Measurements from ENCODE around the gene EIF3B. TPM values are rescaled to one million over a fixed set of nuclear protein-coding genes. Genes with fewer than 3 reads are reported as not detected.
A peak's percentile ranks its signal among the peaks of the same experiment; 100 is the strongest.

The EIF3B gene
- total and polyA plus RNA-seq, 4 donors, result 27.4 to 98.8 (median 60.8) TPM

GRCh38 chr7:2402687-2403013 lies 48.0 kb downstream of the EIF3B start:
- no peaks in the 10 kb centered on the region for H3K9me3 ChIP-seq (ENCODE audit: control insufficient read depth in 4 of 4, low read length in 3 of 4)
- peaks cover 9 to 39% (median 22%) of the 10 kb centered on the region in 4 donors for H3K4me1 ChIP-seq (ENCODE audit: control insufficient read depth in 4 of 4, insufficient read depth in 4 of 4, low read length in 3 of 4)
- peak overlapping the region; percentile 7 to 98 for H3K9ac ChIP-seq (ENCODE audit: low read depth in 1 of 2, low read length in 2 of 2)
- H3K27me3 ChIP-seq (ENCODE audit: control insufficient read depth in 4 of 4, insufficient read depth in 4 of 4, low read length in 3 of 4), result no peaks in the 10 kb centered on the region
- H3K27ac ChIP-seq (ENCODE audit: low read depth in 1 of 2, low read length in 2 of 2), result peak overlapping the region; percentile 63 to 91
- H3K4me3 ChIP-seq (ENCODE audit: low read depth in 1 of 3, low read length in 3 of 3), result peak overlapping the region; percentile 76 to 95 (median 94)
- H3K36me3 ChIP-seq (ENCODE audit: control insufficient read depth in 4 of 4, insufficient read depth in 3 of 4, low read depth in 1 of 4, low read length in 3 of 4), result no peaks in the 10 kb centered on the region
- DNase-seq (ENCODE audit: low spot score), result no peak
- no peak for TF ChIP-seq NR2F2 (IDR thresholded peaks at IDR 0.05)
- TF ChIP-seq GABPA (IDR thresholded peaks at IDR 0.05 in 1 of 2, conservative IDR thresholded peaks at IDR 0.05 in 1 of 2), result no peak
- TF ChIP-seq RAD21 (IDR thresholded peaks at IDR 0.05), result no peak
- no peak for TF ChIP-seq HNF4G (IDR thresholded peaks at IDR 0.05)
- TF ChIP-seq SP1 (IDR thresholded peaks at IDR 0.05), result no peak
- no peak for TF ChIP-seq ATF3 (IDR thresholded peaks at IDR 0.05)
- no peak for TF ChIP-seq FOXA1 (IDR thresholded peaks at IDR 0.05)
- no peak for TF ChIP-seq ZBTB33 (IDR thresholded peaks at IDR 0.05)
- WGBS, result 54% methylated on average over 6 of the region's 6 CpGs

GRCh38 chr7:2403014-2403717 lies 48.5 kb downstream of the EIF3B start, which contains the start of gene CHST12:
Gene CHST12 (plus strand): TSS chr7:2403611. CDS start chr7:2432640, 29,029 bp downstream.
- H3K4me1 ChIP-seq (ENCODE audit: control insufficient read depth in 4 of 4, insufficient read depth in 4 of 4, low read length in 3 of 4), result peaks cover 10 to 39% (median 22%) of the 10 kb centered on the region in 4 donors
- H3K9me3 ChIP-seq (ENCODE audit: control insufficient read depth in 4 of 4, low read length in 3 of 4), result no peaks in the 10 kb centered on the region
- H3K27ac ChIP-seq (ENCODE audit: low read depth in 1 of 2, low read length in 2 of 2), result peak within 1 kb of the TSS; percentile 63 to 91
- WGBS, result under 1% methylated on average over 89 of the region's 89 CpGs
- peak; percentile 39 for TF ChIP-seq SP1 (IDR thresholded peaks at IDR 0.05)
- TF ChIP-seq ZBTB33 (IDR thresholded peaks at IDR 0.05), result peak; percentile 86
- peak in 1 of 2 donors; percentile 47 for TF ChIP-seq EGR1 (IDR thresholded peaks at IDR 0.05; ENCODE audit: low read depth in 2 of 2)
- peak in 1 of 2 donors; percentile 15 for TF ChIP-seq HNF4A (conservative IDR thresholded peaks at IDR 0.05)
- no peak for TF ChIP-seq NR2F2 (IDR thresholded peaks at IDR 0.05)
- H3K9ac ChIP-seq (ENCODE audit: low read depth in 1 of 2, low read length in 2 of 2), result peak within 1 kb of the TSS; percentile 18 to 98
- peak within 1 kb of the TSS; percentile 76 to 95 (median 94) for H3K4me3 ChIP-seq (ENCODE audit: low read depth in 1 of 3, low read length in 3 of 3)
- peak; percentile 96 for DNase-seq (ENCODE audit: low spot score)
- no peaks in the 10 kb centered on the region for H3K36me3 ChIP-seq (ENCODE audit: control insufficient read depth in 4 of 4, insufficient read depth in 3 of 4, low read depth in 1 of 4, low read length in 3 of 4)
- no peaks in the 10 kb centered on the region for H3K27me3 ChIP-seq (ENCODE audit: control insufficient read depth in 4 of 4, insufficient read depth in 4 of 4, low read length in 3 of 4)

Data from liver (tissue), 9 donors.